GM23338 (cell line): ENCODE measurements around the gene ZNF219.

Source experiments
- CTCF ChIP-seq, 2 experiments: fragments of 200-600 bp in 1 of 2; sonication (generic) in 1 of 2; conservative IDR thresholded peaks; 2 replicates each; pipeline versions ENCODE4 v1.5.1 to v1.6.1; 2016 to 2017; ENCODE audit warnings: antibody characterized with exemption in 2 of 2, low read depth in 2 of 2, mild to moderate bottlenecking in 2 of 2, moderate library complexity in 1 of 2
- EZH2 ChIP-seq: fragments of 200-600 bp; sonication (generic); IDR thresholded peaks from one replicate; pipeline ENCODE4 v1.8.0; 2017; ENCODE audit warnings: antibody characterized with exemption, mild to moderate bottlenecking, low read depth; ENCODE audit not compliant: unreplicated experiment
- TF ChIP-seq, protein P1 (sequence below): IDR thresholded peaks from one replicate; pipeline ENCODE4 v1.6.1; 2018; ENCODE audit warnings: antibody characterized with exemption; ENCODE audit not compliant: unreplicated experiment

GRCh38 chr14:21061347-21061668 lies 37.1 kb downstream of the ZNF219 start:
- TF ChIP-seq, protein P1, sequence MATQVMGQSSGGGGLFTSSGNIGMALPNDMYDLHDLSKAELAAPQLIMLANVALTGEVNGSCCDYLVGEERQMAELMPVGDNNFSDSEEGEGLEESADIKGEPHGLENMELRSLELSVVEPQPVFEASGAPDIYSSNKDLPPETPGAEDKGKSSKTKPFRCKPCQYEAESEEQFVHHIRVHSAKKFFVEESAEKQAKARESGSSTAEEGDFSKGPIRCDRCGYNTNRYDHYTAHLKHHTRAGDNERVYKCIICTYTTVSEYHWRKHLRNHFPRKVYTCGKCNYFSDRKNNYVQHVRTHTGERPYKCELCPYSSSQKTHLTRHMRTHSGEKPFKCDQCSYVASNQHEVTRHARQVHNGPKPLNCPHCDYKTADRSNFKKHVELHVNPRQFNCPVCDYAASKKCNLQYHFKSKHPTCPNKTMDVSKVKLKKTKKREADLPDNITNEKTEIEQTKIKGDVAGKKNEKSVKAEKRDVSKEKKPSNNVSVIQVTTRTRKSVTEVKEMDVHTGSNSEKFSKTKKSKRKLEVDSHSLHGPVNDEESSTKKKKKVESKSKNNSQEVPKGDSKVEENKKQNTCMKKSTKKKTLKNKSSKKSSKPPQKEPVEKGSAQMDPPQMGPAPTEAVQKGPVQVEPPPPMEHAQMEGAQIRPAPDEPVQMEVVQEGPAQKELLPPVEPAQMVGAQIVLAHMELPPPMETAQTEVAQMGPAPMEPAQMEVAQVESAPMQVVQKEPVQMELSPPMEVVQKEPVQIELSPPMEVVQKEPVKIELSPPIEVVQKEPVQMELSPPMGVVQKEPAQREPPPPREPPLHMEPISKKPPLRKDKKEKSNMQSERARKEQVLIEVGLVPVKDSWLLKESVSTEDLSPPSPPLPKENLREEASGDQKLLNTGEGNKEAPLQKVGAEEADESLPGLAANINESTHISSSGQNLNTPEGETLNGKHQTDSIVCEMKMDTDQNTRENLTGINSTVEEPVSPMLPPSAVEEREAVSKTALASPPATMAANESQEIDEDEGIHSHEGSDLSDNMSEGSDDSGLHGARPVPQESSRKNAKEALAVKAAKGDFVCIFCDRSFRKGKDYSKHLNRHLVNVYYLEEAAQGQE: no peak
- TF ChIP-seq EZH2 (no peak), CTCF (conservative IDR thresholded peaks at IDR 0.05; ENCODE audit: low read depth in 2 of 2) (no peak)
